Fibroblast of lung (primary cell): Measurements from ENCODE around the gene SRI.

Experiments used
- CTCF ChIP-seq, 2 donors: IDR thresholded peaks in 1 of 2; conservative IDR thresholded peaks in 1 of 2; 1 replicate in 1 of 2; 2 replicates in 1 of 2; pipeline ENCODE4 v1.5.1; 2011 to 2012; ENCODE audit warnings: low read length in 2 of 2, control low read depth in 1 of 2, inconsistent platforms in 1 of 2, low read depth in 1 of 2, mild to moderate bottlenecking in 1 of 2
- EZH2 ChIP-seq: IDR thresholded peaks from 2 replicates; pipeline ENCODE4 v1.5.1; 2012; ENCODE audit warnings: low read length, control low read depth, mild to moderate bottlenecking; ENCODE audit errors: missing control alignments

DNA sequence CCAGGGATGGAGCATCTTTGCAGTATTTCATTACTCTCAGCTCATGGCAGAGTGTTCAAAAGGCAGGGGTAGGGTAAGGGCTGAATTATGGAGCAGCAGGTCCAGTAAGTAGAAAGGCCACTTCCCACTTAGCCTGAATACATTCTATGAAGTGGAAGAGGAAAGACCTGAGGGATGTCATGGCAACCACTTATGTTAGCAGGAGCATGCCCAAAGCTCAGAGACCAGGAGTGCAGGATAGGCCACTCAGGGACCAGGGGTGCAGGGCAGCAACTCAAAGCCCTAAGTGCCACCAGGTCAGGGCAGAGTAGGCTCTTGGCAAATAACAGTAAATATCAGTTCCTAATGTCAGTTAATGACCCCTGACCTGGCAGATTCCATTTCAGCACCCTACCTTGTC, 3.6 kb downstream of the SRI start:
- no peak for TF ChIP-seq CTCF (conservative IDR thresholded peaks at IDR 0.05 in 1 of 2, IDR thresholded peaks at IDR 0.05 in 1 of 2; ENCODE audit: low read depth in 1 of 2, low read length in 2 of 2)
- TF ChIP-seq EZH2, result no peak
